Lower leg skin (tissue), 4 donors: ENCODE measurements around the gene SPECC1L. TPM values are rescaled to one million over a fixed set of nuclear protein-coding genes. Genes with fewer than 3 reads are reported as not detected.

Source experiments
- DNase-seq, 2 donors: peaks; one replicate each; pipeline ENCODE4 v3.0.0-alpha.2; 2019; ENCODE audit warnings: low spot score in 2 of 2
- H3K4me3 ChIP-seq: fragments of 200-600 bp; sonication (generic); 2 replicates; pipeline ENCODE4 v1.5.1; 2017; ENCODE audit warnings: mild to moderate bottlenecking, low read depth; ENCODE audit not compliant: poor library complexity, severe bottlenecking
- POLR2A ChIP-seq, 2 donors: fragments of 450-650 bp; IDR thresholded peaks; one replicate each; pipeline ENCODE4 v1.6.1; 2016 to 2017; ENCODE audit warnings: antibody characterized with exemption in 2 of 2, mild to moderate bottlenecking in 1 of 2, moderate library complexity in 1 of 2
- WGBS, 2 donors: methylation state at CpG; one replicate each; pipeline ENCODE4 v1.1.5; 2018; 5-methylcytosine and 5-hydroxymethylcytosine counted together
- intact Hi-C: fragments of 100-400 bp; cut with DNase I; formaldehyde crosslinking; loops from one replicate; pipeline ENCODE4 v1.15.0; 2023; ENCODE audit warnings: low total_unique reads
- total RNA-seq, 4 donors: library from RNA; depleted of rRNA; stranded (reverse); fragments of >200 nt; gene quantifications; one replicate each; pipeline ENCODE4 v1.1.0, GENCODE V29; 2016
- TF ChIP-seq, protein P1 (sequence below), 3 donors: fragments of 450-650 bp; IDR thresholded peaks; one replicate each; pipeline ENCODE4 v1.5.1; 2016; ENCODE audit warnings: antibody characterized with exemption in 3 of 3, mild to moderate bottlenecking in 3 of 3, moderate library complexity in 2 of 3

The SPECC1L gene
- total RNA-seq, 4 donors from 2014 or later, result 17.6 to 30.6 (median 23.3) TPM

DNA sequence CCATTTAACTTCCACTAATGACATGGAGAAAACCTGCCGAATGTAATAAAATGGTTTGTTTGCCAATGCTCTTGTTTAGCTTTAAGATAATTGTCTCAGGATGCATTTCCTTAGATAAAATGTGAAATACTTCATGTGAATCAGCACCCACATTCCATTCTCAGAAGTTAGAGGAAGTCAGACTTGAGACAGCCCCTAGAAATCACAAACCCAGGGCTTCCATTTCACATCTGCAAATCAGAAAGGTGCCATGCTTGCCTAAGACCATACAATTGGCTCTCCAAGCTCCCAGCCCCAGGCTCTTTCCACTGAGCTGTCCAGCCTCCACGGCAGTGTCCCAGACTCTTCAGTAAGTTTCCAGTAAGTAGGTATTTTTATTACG, 121.2 kb downstream of the SPECC1L start:
- TF ChIP-seq, protein P1, sequence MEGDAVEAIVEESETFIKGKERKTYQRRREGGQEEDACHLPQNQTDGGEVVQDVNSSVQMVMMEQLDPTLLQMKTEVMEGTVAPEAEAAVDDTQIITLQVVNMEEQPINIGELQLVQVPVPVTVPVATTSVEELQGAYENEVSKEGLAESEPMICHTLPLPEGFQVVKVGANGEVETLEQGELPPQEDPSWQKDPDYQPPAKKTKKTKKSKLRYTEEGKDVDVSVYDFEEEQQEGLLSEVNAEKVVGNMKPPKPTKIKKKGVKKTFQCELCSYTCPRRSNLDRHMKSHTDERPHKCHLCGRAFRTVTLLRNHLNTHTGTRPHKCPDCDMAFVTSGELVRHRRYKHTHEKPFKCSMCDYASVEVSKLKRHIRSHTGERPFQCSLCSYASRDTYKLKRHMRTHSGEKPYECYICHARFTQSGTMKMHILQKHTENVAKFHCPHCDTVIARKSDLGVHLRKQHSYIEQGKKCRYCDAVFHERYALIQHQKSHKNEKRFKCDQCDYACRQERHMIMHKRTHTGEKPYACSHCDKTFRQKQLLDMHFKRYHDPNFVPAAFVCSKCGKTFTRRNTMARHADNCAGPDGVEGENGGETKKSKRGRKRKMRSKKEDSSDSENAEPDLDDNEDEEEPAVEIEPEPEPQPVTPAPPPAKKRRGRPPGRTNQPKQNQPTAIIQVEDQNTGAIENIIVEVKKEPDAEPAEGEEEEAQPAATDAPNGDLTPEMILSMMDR (IDR thresholded peaks at IDR 0.05), result no peak
- WGBS, 2 donors, result 79 to 82% methylated on average over 3 of the region's 3 CpGs
- no peak for DNase-seq
- no peak overlapping the region for H3K4me3 ChIP-seq
- intact Hi-C loops, result no loop called here

DNA sequence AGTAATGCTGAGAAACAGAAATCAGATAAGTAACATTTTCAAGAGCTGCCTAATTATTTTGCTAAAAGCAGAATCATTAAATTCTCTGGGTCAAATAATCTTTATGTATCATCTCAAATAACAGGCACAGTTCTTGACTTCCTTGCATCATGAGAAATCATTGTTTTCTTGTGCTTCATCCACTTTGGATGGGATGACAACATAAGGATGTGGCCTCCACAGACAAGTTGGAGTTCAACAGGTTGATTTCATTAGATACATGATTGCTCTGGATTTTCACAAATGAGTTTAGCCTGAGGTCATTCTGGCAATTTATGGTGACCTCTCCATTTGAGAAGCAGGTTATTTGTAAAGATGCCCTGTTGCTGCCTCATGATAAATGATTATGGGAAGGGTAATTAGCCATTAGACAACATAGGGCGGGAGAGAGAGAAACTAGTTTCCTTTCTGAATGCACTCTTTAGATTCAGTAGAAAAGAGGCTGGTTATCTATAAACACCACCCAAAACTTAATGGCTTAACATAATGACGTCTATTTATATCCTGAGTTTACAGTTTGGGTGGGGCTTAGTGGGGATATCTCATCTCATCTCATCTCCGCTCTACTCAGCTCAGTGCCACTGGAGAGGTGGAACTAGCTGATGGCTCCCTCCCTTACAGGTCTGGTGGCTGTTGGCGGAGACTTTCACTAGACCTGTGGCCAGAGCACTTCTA, 121.7 kb downstream of the SPECC1L start:
- no peak overlapping the region for H3K4me3 ChIP-seq
- intact Hi-C loops, result no loop called here
- 79 to 83% methylated on average over 4 of the region's 4 CpGs for WGBS, 2 donors
- DNase-seq, result no peak
- no peak for TF ChIP-seq POLR2A (IDR thresholded peaks at IDR 0.05)
- TF ChIP-seq, protein P1 (IDR thresholded peaks at IDR 0.05), result no peak

DNA sequence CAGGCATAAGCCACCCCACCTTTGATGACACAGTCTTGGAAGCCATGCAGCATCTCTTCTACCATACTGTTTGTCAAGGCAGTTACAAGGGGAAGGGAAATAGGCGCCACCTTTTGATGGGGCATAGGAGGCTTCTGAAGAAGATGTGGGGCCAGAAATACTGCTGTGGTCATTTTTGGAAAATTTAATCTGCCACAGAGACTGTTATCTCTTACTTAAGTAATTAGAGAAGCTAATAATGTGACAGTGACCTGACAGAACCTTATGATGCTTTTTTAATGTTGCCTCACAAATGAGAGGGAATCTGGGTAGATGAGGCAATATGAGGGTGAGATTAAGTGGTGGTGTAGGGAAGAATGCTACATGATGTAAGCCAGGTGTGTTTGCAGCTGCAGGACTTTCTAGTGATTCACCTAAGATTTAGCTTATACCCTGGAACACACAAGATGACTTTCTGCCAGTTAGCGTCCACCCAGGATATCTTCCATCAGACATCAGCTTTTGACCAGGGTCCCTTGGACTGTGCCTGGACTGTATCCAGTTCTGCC, 122.5 kb downstream of the SPECC1L start:
- intact Hi-C loops, result no loop called here
- no peak for DNase-seq
- WGBS, 2 donors, result 92 to 100% methylated on average over 2 of the region's 2 CpGs
- no peak for TF ChIP-seq POLR2A (IDR thresholded peaks at IDR 0.05)
- TF ChIP-seq, protein P1 (IDR thresholded peaks at IDR 0.05), result no peak
- H3K4me3 ChIP-seq, result no peak overlapping the region

DNA sequence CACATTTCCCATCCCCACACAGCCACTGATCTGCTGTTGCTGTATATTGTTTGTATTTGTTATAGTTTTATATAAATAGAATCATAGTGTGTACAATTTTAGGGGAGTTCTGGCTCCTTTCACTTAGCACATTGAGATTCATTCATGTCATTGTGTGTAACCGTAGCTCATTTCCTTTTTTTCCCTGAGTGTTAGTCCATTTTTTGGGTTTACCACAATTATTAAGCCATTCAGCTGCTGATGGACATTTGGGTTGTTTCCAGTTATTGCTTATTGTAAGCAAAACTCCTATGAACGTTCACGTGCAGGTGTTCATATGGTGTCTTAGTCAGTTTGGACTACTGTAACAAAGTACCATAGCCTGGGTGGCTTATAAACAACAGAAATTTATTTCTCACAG, 123.2 kb downstream of the SPECC1L start:
- no peak for TF ChIP-seq POLR2A (IDR thresholded peaks at IDR 0.05)
- TF ChIP-seq, protein P1 (IDR thresholded peaks at IDR 0.05), result no peak
- DNase-seq, result no peak
- intact Hi-C loops, result no loop called here
- WGBS, 2 donors, result 81 to 88% methylated on average over 3 of the region's 3 CpGs
- H3K4me3 ChIP-seq, result no peak overlapping the region

DNA sequence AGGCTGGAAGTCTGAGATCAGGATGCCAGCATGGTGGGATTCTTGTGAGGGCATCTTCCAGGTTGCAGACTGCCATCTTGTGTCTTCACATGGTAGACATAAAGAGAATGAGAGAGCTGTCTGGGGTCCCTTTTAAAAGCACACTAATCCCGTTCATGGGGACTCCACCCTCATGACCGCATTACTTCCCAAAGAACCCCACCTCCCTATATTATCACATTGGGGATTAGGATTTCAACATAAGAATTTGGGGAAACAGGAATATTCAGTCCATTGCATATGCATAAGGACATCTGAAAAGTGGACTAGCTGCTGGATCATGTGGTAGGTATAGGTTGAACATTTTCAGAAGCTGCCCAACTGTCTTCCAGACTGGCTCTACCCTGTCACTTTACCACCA, 123.6 kb downstream of the SPECC1L start:
- DNase-seq, result no peak
- no peak for TF ChIP-seq POLR2A (IDR thresholded peaks at IDR 0.05)
- TF ChIP-seq, protein P1 (IDR thresholded peaks at IDR 0.05), result no peak
- intact Hi-C loops, result no loop called here
- WGBS, 2 donors, result 77 to 90% methylated on average over 2 of the region's 2 CpGs
- no peak overlapping the region for H3K4me3 ChIP-seq

DNA sequence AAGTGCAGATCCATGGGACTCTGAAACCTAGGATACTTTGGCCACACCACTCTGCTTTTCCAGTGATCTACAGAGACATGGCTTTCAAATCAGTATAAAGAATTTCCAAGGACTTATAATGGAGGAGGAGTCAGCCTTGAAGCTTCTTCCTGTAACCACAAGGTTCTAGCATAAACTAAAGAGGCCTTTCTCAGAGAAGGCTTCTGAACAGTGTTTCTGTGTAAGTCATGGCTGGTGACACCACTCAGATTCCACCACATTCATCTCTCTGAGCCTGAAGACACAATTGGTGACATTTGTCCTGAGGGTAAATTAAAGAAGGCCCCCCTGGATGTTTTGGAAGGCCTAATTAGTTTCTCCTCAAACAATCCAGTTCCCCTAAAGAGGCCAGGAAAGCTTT, 127.8 kb downstream of the SPECC1L start:
- no peak overlapping the region for H3K4me3 ChIP-seq
- DNase-seq, result no peak
- TF ChIP-seq, protein P1 (IDR thresholded peaks at IDR 0.05), result no peak
- no peak for TF ChIP-seq POLR2A (IDR thresholded peaks at IDR 0.05)
- intact Hi-C loops, result no loop called here
